Thoracic aorta (tissue), 2 donors: ENCODE results near the gene TFIP11. TPM values are rescaled to one million over a fixed set of nuclear protein-coding genes. Genes with fewer than 3 reads are reported as not detected.

Experiments used
- ATAC-seq: fragments of 150-250 bp; one replicate; pipeline ENCODE4 v1.8.0; 2017; ENCODE audit warnings: low read depth; ENCODE audit not compliant: insufficient number of reproducible peaks, low FRiP score
- DNase-seq: peaks from one replicate; pipeline ENCODE4 v3.0.0-alpha.2; 2020; ENCODE audit warnings: low spot score
- H3K27ac ChIP-seq, 2 donors: fragments of 200-600 bp; sonication (generic); 1 replicate in 1 of 2; 2 replicates in 1 of 2; pipeline ENCODE4 v1.5.1; 2016; ENCODE audit warnings: mild to moderate bottlenecking in 2 of 2, moderate library complexity in 2 of 2
- H3K27me3 ChIP-seq: fragments of 200-600 bp; sonication (generic); replicated peaks from 2 replicates; pipeline ENCODE4 v1.6.0; 2016; ENCODE audit warnings: mild to moderate bottlenecking; ENCODE audit not compliant: insufficient read depth
- H3K36me3 ChIP-seq: fragments of 200-600 bp; sonication (generic); one replicate; pipeline ENCODE4 v1.5.1; 2016
- H3K4me1 ChIP-seq, 2 donors: fragments of 200-600 bp; sonication (generic); 1 replicate in 1 of 2; 2 replicates in 1 of 2; pipeline versions ENCODE4 v1.5.1 to v1.6.0; 2016; ENCODE audit warnings: low read depth in 2 of 2, mild to moderate bottlenecking in 1 of 2; ENCODE audit not compliant: control insufficient read depth in 1 of 2
- H3K4me3 ChIP-seq: fragments of 200-600 bp; sonication (generic); 2 replicates; pipeline ENCODE4 v1.5.1; 2016; ENCODE audit warnings: mild to moderate bottlenecking
- H3K9me3 ChIP-seq: fragments of 200-600 bp; sonication (generic); 2 replicates; pipeline ENCODE4 v1.5.1; 2016
- total RNA-seq, 2 donors: library from RNA; depleted of rRNA; stranded (reverse); fragments of >200 nt; gene quantifications; one replicate each; pipeline versions ENCODE4 v1.1.0 to v1.2.3, GENCODE V29; 2016
- TF ChIP-seq, protein P1 (sequence below): fragments of 200-600 bp; sonication (generic); IDR thresholded peaks from one replicate; pipeline ENCODE4 v1.5.1; 2019; ENCODE audit warnings: antibody characterized with exemption

Gene TFIP11
- total RNA-seq, 2 donors from 2014 or later = 21.7 to 60.6 TPM

DNA sequence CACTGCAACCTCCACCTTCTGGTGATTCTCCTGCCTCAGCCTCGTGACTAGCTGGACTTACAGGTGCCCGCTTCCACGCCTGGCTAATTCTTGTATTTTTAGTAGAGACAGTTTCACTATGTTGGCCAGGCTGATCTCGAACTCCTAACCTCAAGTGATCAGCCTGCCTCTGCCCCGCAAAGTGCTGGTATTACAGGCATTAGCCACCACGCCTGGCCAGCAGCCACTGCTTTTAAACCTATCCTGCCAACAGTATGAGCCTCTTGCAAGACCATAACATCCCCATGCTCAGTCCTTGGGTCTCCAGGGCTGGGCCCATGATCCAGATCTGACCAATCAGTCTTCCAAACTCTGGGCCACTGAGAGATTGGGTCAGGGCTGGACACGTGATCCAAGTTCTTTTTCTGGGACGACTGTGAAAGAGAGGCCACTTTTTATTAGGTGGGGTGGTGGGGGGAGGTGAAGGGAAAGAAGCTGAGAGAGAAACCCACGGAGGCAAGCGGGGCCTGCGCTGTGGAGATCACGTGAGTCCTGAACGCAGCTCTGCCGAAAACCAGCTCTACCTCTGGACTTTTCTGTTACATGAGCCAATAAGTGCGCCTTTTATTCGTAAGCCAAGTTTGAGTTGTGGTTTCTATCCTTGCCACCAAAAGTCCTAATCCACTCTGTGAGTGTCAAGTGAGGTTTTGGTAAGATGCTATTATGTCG is 65.3 kb downstream of the TFIP11 start:
- DNase-seq = no peak
- ATAC-seq = no peak
- H3K4me1 ChIP-seq = no peaks in the 10 kb centered on the region
- no peak overlapping the region for H3K27ac ChIP-seq
- no peak overlapping the region for H3K4me3 ChIP-seq
- H3K36me3 ChIP-seq = peaks cover 6% of the 10 kb centered on the region
- H3K9me3 ChIP-seq = no peaks in the 10 kb centered on the region
- H3K27me3 ChIP-seq = no peaks in the 10 kb centered on the region
- TF ChIP-seq, protein P1, sequence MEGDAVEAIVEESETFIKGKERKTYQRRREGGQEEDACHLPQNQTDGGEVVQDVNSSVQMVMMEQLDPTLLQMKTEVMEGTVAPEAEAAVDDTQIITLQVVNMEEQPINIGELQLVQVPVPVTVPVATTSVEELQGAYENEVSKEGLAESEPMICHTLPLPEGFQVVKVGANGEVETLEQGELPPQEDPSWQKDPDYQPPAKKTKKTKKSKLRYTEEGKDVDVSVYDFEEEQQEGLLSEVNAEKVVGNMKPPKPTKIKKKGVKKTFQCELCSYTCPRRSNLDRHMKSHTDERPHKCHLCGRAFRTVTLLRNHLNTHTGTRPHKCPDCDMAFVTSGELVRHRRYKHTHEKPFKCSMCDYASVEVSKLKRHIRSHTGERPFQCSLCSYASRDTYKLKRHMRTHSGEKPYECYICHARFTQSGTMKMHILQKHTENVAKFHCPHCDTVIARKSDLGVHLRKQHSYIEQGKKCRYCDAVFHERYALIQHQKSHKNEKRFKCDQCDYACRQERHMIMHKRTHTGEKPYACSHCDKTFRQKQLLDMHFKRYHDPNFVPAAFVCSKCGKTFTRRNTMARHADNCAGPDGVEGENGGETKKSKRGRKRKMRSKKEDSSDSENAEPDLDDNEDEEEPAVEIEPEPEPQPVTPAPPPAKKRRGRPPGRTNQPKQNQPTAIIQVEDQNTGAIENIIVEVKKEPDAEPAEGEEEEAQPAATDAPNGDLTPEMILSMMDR = no peak

DNA sequence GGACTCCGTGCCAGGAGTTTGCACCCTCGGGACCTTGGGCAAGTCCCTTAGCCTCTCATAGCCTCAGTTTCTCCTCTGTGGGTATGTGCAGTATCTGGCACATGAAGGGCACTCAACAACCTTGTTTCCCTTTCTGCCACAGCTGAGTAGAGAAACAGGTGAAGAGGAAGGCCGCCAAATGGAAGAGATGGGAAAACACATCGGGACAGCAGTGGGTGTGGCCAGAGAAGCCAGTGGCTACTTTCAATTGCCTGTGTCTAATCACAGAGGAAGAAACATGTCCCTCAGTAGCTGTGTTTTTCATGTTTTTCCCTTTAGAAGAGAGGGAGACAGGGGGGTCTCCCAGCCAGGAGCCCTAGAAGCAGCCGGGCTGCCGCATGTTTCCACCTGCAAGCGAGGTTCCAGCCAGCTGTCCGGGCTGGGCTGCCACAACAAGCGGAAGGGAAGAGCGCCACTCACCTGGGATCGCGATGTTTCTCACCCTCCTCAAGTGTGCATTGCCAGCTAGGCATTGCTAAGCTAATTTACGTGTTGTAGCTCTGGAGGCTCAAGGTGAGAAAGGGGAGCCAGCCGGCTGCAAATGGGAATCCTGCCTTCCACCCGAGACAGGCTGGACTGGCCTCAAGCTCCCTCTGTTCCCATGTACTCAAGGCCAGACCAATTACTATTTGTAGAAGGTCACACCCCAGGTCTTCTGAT is 66.5 kb downstream of the TFIP11 start:
- Histone ChIP-seq H3K27me3 (no peaks in the 10 kb centered on the region), H3K4me1 (no peaks in the 10 kb centered on the region), H3K27ac (no peak overlapping the region), H3K4me3 (no peak overlapping the region), H3K36me3 (no peaks in the 10 kb centered on the region), H3K9me3 (no peaks in the 10 kb centered on the region)
- TF ChIP-seq, protein P1 = no peak
- ATAC-seq (no peak), DNase-seq (no peak)

DNA sequence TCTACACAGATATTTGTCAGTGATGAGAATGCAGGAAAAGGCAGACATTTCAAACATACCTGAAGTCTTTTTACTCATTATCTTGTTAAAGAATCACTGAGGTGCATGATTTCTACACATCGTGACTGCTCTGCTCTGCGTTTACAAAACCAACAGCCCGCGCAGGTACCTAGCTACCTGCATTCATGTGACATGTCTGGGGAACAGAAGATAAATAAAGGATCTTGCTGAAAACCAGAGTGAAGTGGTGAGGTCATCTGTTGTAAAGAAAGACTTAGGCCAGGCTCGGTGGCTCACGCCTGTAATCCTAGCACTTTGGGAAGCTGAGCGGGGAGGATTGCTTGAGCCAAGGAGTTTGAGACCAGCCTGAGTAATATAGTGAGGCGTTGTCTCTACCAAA is 67.5 kb downstream of the TFIP11 start:
- DNase-seq (no peak), ATAC-seq (no peak)
- H3K36me3 ChIP-seq = no peaks in the 10 kb centered on the region
- no peaks in the 10 kb centered on the region for H3K4me1 ChIP-seq
- no peak overlapping the region for H3K27ac ChIP-seq
- TF ChIP-seq, protein P1 = no peak
- no peak overlapping the region for H3K4me3 ChIP-seq
- H3K9me3 ChIP-seq = no peaks in the 10 kb centered on the region
- H3K27me3 ChIP-seq = no peaks in the 10 kb centered on the region

DNA sequence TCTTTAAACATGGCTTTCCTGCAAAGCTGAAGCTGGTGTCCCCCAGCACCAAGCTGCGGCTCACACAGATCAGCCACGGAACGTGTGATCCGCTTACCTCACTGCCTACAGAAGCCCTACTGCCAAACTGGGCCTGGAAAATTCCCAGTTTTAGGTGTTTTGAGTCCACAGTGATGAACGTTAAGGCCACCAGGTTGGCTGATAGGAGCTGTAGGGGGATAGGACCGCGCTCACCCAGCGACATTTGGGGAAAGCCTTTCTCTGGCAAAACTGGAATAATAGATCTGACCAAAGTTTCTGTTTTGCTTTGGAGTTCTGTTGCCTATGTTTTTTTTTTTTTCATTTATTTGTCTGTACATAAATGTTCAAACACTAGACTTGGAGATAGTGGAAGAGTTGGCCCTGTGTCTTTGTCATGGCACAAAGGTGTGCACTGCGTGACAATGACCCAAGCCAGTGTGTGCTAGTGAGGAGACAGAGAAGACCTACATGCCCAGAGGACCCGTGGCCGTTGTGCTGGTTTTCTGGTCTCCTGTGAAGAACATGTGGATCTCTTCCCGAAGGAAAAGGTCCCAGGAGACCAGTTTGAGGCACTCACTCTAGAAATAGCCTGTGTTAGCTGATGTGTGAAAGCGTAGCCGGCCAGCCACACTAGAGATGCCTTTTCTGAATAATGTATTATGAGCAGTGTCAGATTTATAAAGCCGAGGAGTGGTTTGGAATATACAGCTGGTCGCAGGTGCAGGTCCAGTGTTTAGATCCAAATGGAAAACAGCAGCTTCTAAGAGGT is 68.2 kb downstream of the TFIP11 start:
- H3K36me3 ChIP-seq = no peaks in the 10 kb centered on the region
- H3K4me1 ChIP-seq = no peaks in the 10 kb centered on the region
- TF ChIP-seq, protein P1 = no peak
- no peaks in the 10 kb centered on the region for H3K27me3 ChIP-seq
- H3K27ac ChIP-seq = no peak overlapping the region
- H3K9me3 ChIP-seq = no peaks in the 10 kb centered on the region
- ATAC-seq = no peak
- no peak for DNase-seq
- H3K4me3 ChIP-seq = no peak overlapping the region
